GM12864 (cell line): ENCODE results near the gene SLAIN1.

ENCODE experiments used
- DNase-seq: peaks from one replicate; pipeline ENCODE4 v3.0.0-alpha.2; 2011; ENCODE audit warnings: low read depth
- H3K4me3 ChIP-seq: 2 replicates; pipeline ENCODE4 v1.5.1; 2011; ENCODE audit warnings: mild to moderate bottlenecking, low read depth, low read length, control low read depth
- CTCF ChIP-seq: IDR thresholded peaks from 2 replicates; pipeline ENCODE4 v1.5.1; 2011; ENCODE audit warnings: low read depth, mild to moderate bottlenecking, moderate library complexity, low read length, control low read depth, inconsistent platforms; ENCODE audit errors: missing control alignments

The SLAIN1 gene

DNA sequence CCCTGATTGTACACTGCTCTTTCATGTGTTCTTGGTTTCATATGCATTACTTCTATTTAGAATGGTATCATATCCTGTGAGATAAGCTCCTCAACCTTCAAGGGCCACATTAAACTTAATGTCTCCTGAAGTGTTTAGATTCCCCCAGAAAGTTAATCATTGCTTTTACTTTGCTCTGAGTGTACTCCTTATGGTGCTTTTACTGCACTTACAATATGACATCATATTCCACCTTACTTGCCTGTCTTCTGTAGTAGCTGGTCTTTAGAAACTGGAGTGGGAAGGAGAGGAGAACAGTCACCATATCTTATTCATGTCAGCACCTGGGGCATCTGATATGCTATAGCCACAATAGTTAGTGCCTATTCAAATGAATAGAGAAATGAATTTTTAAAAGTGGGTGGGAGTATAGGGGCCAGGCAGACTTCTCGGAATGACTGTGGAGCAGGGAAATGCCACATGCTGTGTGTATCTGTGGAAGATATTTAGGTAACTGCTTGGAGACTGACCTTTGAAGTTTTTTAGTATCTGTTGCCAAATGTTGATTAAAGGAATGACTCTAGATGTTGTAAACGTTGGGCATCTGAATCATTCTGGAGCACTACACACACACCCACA lies 40.2 kb downstream of the SLAIN1 start:
- DNase-seq = no peak
- no peak overlapping the region for H3K4me3 ChIP-seq
- TF ChIP-seq CTCF = no peak

- no peak for DNase-seq
- H3K4me3 ChIP-seq = no peak overlapping the region
- no peak for TF ChIP-seq CTCF
Measured at GRCh38 chr13:77740097-77740735, 42.7 kb downstream of the SLAIN1 start.

GRCh38 chr13:77740931-77741596 lies 43.6 kb downstream of the SLAIN1 start:
- DNase-seq = no peak
- no peak for TF ChIP-seq CTCF
- H3K4me3 ChIP-seq = no peak overlapping the region

DNA sequence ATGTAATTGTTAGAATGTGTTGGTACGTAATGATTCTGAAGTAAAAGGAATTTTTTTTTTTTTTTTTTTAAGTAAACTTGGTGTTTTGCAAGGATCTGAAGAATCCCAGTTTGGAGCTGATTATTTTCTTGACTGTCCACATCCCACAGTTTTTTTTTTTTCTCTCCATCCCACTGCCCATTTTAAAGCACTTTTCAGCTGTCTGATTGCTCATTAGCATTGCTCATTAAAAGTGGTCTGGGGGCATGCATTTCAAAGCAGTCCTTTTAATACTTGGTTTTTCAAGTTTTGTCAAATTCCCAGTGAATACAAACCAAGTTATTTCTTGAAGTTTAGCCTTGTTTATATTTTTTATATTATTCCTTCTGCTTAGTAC lies 44.1 kb downstream of the SLAIN1 start:
- H3K4me3 ChIP-seq = no peak overlapping the region
- no peak for TF ChIP-seq CTCF
- DNase-seq = no peak

GRCh38 chr13:77742801-77743200 lies 45.3 kb downstream of the SLAIN1 start:
- H3K4me3 ChIP-seq = no peak overlapping the region
- no peak for TF ChIP-seq CTCF

GRCh38 chr13:77745784-77746183 lies 48.3 kb downstream of the SLAIN1 start:
- no peak overlapping the region for H3K4me3 ChIP-seq
- no peak for DNase-seq
- no peak for TF ChIP-seq CTCF

More at GRCh38 chr13:77742801-77743200, 45.3 kb downstream of the SLAIN1 start:
- no peak for DNase-seq
